ENCODE data around the gene CHRNA5. TPM values are rescaled to one million over a fixed set of nuclear protein-coding genes. Genes with fewer than 3 reads are reported as not detected.

CHRNA5 gene
- total and polyA plus RNA-seq, 9 of the 15 experiments (the other 6 are each of a cell fraction or from before 2014, with no cell fraction given), result 2.8 to 16.1 (median 11.4) TPM

GRCh38 chr15:78563092-78563491, 2.2 kb upstream of the CHRNA5 start:
- Histone ChIP-seq H3K79me2 (ENCODE audit: control insufficient read depth, insufficient read depth, low read length) (peaks cover 4% of the 10 kb centered on the region; the same call in 2 of the 3 replicates), H4K20me1 (replicated peaks; ENCODE audit: control insufficient read depth, insufficient read depth, low read length) (no peaks in the 10 kb centered on the region), H2AFZ (ENCODE audit: low read depth, low read length) (no peak overlapping the region), H3K4me2 (ENCODE audit: insufficient read depth, low read length) (no peak overlapping the region), H3K4me3 (no peak overlapping the region), H3K27ac (ENCODE audit: extremely low read depth, low read depth, low read length) (no peak overlapping the region), H3K36me3 (ENCODE audit: control insufficient read depth, insufficient read depth, low read length) (no peaks in the 10 kb centered on the region), H3K9me1 (ENCODE audit: control insufficient read depth, insufficient read depth, low read length) (no peaks in the 10 kb centered on the region), H3K9ac (ENCODE audit: insufficient read depth in 1 of 2, low read depth in 2 of 2, low read length in 2 of 2) (no peak overlapping the region), H3K27me3 (ENCODE audit: control insufficient read depth in 2 of 2, insufficient read depth in 2 of 2, low read length in 2 of 2) (0 out of 5 replicates have a peak, but pooled peaks cover 0 to 7% of the 10 kb centered on the region in 2 experiments), H3K4me1 (replicated peaks in 1 of 2; ENCODE audit: control insufficient read depth in 2 of 2, insufficient read depth in 2 of 2, low read length in 2 of 2) (peaks cover 8 to 22% of the 10 kb centered on the region in 2 experiments; a peak in 4 of 5 replicates), H3K9me3 (replicated peaks; ENCODE audit: control insufficient read depth, insufficient read depth, low read depth, low read length) (no peaks in the 10 kb centered on the region)
- 27% methylated on average over 2 of the region's 2 CpGs for WGBS (ENCODE audit: insufficient coverage, low coverage, missing lambda C conversion rate)
- no TSS peak for BruUV-seq (replicated peaks)
- FAIRE-seq (no peak), ATAC-seq (no peak), DNase-seq (ENCODE audit: extremely low read depth in 1 of 4, low spot score in 3 of 4) (no peak)
- intact Hi-C loops (cut with micrococcal nuclease) (no loop called here), in situ Hi-C loops (cut with MboI) (no loop called here)
- ChIA-PET POLR2A (interaction anchor here (5.4 kb wide), 1 partner anchor 13 kb away, joined by 62 read pairs; no protein-coding TSS in a partner anchor), CTCF (ENCODE audit: low intra/inter-chr PET ratio) (no interaction called here)
- TF ChIP-seq CEBPZ (IDR thresholded peaks at IDR 0.05; ENCODE audit: borderline replicate concordance, low read depth, low read length), result no peak
- no peak for TF ChIP-seq ATF1 (CRISPR knock-in tag; IDR thresholded peaks at IDR 0.05)
- TF ChIP-seq ATF1 (tag; IDR thresholded peaks at IDR 0.05), result no peak
- no peak for TF ChIP-seq ZNF318 (IDR thresholded peaks at IDR 0.05; ENCODE audit: borderline replicate concordance in 1 of 2, low read depth in 1 of 2)
- no peak for TF ChIP-seq HNRNPK (IDR thresholded peaks at IDR 0.05; ENCODE audit: low read depth, low read length, poor library complexity, severe bottlenecking)
- no peak for TF ChIP-seq ZBTB2 (IDR thresholded peaks at IDR 0.05)

Measured in K562 (cell line).